ENCODE results near the gene SNHG17. TPM values are rescaled to one million over a fixed set of nuclear protein-coding genes. Genes with fewer than 3 reads are reported as not detected.
"Not testable (repeated sequence)": the region's sequence is repeated elsewhere in the genome, so short reads cannot be mapped to it uniquely, and the experiment has no call there.

The SNHG17 gene
- total RNA-seq, 1 donor from 2014 or later = 39.3 TPM

DNA sequence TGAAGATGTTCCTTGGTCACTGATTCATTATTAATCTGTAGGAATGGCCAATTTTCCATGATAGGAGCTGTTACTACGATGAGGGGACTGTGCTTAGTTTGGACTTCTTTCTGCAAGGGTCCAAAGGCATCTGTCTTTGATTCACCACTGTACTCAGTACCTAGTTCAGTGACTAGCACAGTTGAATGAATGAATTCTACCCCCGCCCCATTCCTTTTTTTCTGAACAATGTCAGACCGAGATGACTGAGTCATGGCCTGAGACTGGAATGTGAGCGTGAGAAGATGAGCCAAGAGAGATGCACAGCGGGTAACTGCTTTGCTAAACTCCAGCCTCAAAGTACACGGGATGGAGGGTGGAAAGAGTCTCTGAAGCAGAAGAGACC, 419 bp upstream of the SNHG17 start:
- Histone ChIP-seq H3K27ac (ENCODE audit: low read depth, low read length) (peak overlapping the region; percentile 93), H3K79me2 (ENCODE audit: insufficient read depth, low read length) (peaks cover 47% of the 10 kb centered on the region), H3K9ac (ENCODE audit: low read length) (peak overlapping the region; percentile 95), H3K27me3 (ENCODE audit: insufficient read depth, low read length) (no peaks in the 10 kb centered on the region), H3K4me1 (ENCODE audit: insufficient read depth, low read length) (peaks cover 30% of the 10 kb centered on the region), H2AFZ (ENCODE audit: low read depth, low read length) (peak overlapping the region; percentile 73), H3K4me2 (ENCODE audit: low read length) (peak overlapping the region; percentile 92), H4K20me1 (ENCODE audit: insufficient read depth, low read length) (peaks cover 41% of the 10 kb centered on the region), H3K36me3 (ENCODE audit: insufficient read depth, low read length) (peaks cover 23% of the 10 kb centered on the region), H3K9me3 (ENCODE audit: insufficient read depth, low read depth, low read length) (no peaks in the 10 kb centered on the region), H3K4me3 (ENCODE audit: insufficient read depth, low read depth, low read length) (peak overlapping the region; percentile 90)
- Mint-ChIP-seq H3K27ac (ENCODE audit: unreplicated experiment) (peak overlapping the region; percentile 90), H3K4me3 (ENCODE audit: unreplicated experiment) (peak overlapping the region; percentile 91), H3K36me3 (ENCODE audit: low read depth, unreplicated experiment) (peaks cover 19% of the 10 kb centered on the region), H3K9me3 (ENCODE audit: unreplicated experiment) (no peaks in the 10 kb centered on the region), H3K4me1 (ENCODE audit: low read depth, unreplicated experiment) (peaks cover 22% of the 10 kb centered on the region), H3K27me3 (ENCODE audit: low read depth, unreplicated experiment) (peaks cover 8% of the 10 kb centered on the region)
- DNase-seq (ENCODE audit: low read depth) (peak; percentile 81), FAIRE-seq (no peak)
- no peak for TF ChIP-seq CTCF (IDR thresholded peaks at IDR 0.05; ENCODE audit: insufficient read depth, low read depth, low read length)
- no peak for TF ChIP-seq EZH2 (IDR thresholded peaks at IDR 0.05; ENCODE audit: insufficient read depth, low read length)

DNA sequence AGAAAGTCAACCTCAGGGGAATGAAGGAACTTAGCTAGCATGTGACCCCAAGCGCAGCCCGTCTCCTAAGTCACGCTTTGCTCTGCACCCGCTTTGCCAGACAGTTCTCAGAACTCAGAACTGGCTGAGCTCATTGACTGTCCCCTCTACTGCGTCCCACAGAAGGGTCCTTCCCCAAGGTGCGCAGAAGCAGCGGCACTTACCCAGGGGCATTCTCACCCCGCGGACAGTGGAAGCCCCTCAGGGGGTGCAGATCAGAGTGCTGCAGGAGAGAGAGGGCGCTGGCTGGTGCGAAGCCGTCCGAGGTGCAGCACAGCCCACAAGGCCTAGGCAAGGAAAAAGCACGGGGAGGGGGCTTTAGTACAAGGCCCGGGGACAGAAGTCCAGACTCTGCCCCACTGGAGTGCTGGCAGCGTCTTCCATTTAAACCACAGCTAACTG, 807 bp downstream of the SNHG17 start:
- no peaks in the 10 kb centered on the region for H3K9me3 ChIP-seq (ENCODE audit: insufficient read depth, low read depth, low read length)
- H3K4me2 ChIP-seq (ENCODE audit: low read length) = peak overlapping the region; percentile 92
- peaks cover 22% of the 10 kb centered on the region for H3K4me1 Mint-ChIP-seq (ENCODE audit: low read depth, unreplicated experiment)
- DNase-seq (ENCODE audit: low read depth) (no peak), FAIRE-seq (no peak)
- H3K9ac ChIP-seq (ENCODE audit: low read length) = peak overlapping the region; percentile 95
- H3K4me3 ChIP-seq (ENCODE audit: insufficient read depth, low read depth, low read length) = peak overlapping the region; percentile 90
- peak overlapping the region; percentile 90 for H3K27ac Mint-ChIP-seq (ENCODE audit: unreplicated experiment)
- TF ChIP-seq EZH2 (IDR thresholded peaks at IDR 0.05; ENCODE audit: insufficient read depth, low read length) (no peak), CTCF (IDR thresholded peaks at IDR 0.05; ENCODE audit: insufficient read depth, low read depth, low read length) (no peak)
- H3K27me3 ChIP-seq (ENCODE audit: insufficient read depth, low read length) = no peaks in the 10 kb centered on the region
- no peaks in the 10 kb centered on the region for H3K9me3 Mint-ChIP-seq (ENCODE audit: unreplicated experiment)
- H3K27ac ChIP-seq (ENCODE audit: low read depth, low read length) = peak overlapping the region; percentile 93
- H2AFZ ChIP-seq (ENCODE audit: low read depth, low read length) = no peak overlapping the region
- H3K4me3 Mint-ChIP-seq (ENCODE audit: unreplicated experiment) = peak overlapping the region; percentile 91
- peaks cover 25% of the 10 kb centered on the region for H3K36me3 ChIP-seq (ENCODE audit: insufficient read depth, low read length)
- peaks cover 30% of the 10 kb centered on the region for H3K4me1 ChIP-seq (ENCODE audit: insufficient read depth, low read length)
- H3K79me2 ChIP-seq (ENCODE audit: insufficient read depth, low read length) = peaks cover 56% of the 10 kb centered on the region
- H4K20me1 ChIP-seq (ENCODE audit: insufficient read depth, low read length) = peaks cover 48% of the 10 kb centered on the region
- peaks cover 25% of the 10 kb centered on the region for H3K36me3 Mint-ChIP-seq (ENCODE audit: low read depth, unreplicated experiment)
- peaks cover 8% of the 10 kb centered on the region for H3K27me3 Mint-ChIP-seq (ENCODE audit: low read depth, unreplicated experiment)

DNA sequence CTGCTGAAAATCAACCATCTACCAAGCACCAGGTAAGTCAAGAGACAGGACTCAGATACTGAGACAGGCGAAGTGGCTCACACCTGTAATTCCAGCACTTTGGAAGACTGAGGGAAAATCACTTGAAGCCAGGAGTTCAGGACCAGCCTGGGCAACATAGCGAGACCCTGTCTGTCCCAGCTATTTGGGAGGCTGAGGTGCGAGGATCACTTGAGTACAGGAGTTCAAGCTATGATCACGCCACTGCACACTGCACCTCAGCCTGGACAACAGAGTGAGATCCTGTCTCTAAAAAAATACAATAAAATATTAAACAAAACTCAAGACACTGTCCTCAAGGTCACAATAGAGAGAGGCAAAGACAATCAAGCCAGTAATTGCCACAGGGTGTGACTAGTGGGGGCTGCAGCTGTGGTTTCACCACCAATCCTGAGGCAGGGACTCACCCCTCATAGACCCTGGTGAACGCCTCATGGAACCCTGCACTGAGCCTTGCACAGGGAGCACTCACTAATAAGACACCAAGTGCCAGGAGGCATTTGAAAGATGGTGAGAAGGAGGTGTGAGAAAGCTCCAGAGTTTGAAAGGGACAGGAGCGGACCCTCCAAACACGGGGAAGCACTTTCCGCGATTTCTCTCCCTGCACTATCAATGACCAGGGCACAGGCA, 1.7 kb downstream of the SNHG17 start:
- Histone ChIP-seq H3K4me1 (ENCODE audit: insufficient read depth, low read length) (peaks cover 30% of the 10 kb centered on the region), H3K27me3 (ENCODE audit: insufficient read depth, low read length) (no peaks in the 10 kb centered on the region), H3K36me3 (ENCODE audit: insufficient read depth, low read length) (peaks cover 33% of the 10 kb centered on the region), H3K27ac (ENCODE audit: low read depth, low read length) (peak overlapping the region; percentile 93), H3K4me3 (ENCODE audit: insufficient read depth, low read depth, low read length) (peak overlapping the region; percentile 90), H3K9ac (ENCODE audit: low read length) (peak overlapping the region; percentile 95), H4K20me1 (ENCODE audit: insufficient read depth, low read length) (peaks cover 57% of the 10 kb centered on the region), H2AFZ (ENCODE audit: low read depth, low read length) (no peak overlapping the region), H3K4me2 (ENCODE audit: low read length) (peak overlapping the region; percentile 92), H3K79me2 (ENCODE audit: insufficient read depth, low read length) (peaks cover 65% of the 10 kb centered on the region), H3K9me3 (ENCODE audit: insufficient read depth, low read depth, low read length) (no peaks in the 10 kb centered on the region)
- FAIRE-seq = no peak
- Mint-ChIP-seq H3K27ac (ENCODE audit: unreplicated experiment) (peak overlapping the region; percentile 90), H3K4me1 (ENCODE audit: low read depth, unreplicated experiment) (peaks cover 22% of the 10 kb centered on the region), H3K27me3 (ENCODE audit: low read depth, unreplicated experiment) (peaks cover under 1% of the 10 kb centered on the region), H3K9me3 (ENCODE audit: unreplicated experiment) (no peaks in the 10 kb centered on the region), H3K4me3 (ENCODE audit: unreplicated experiment) (peak overlapping the region; percentile 91), H3K36me3 (ENCODE audit: low read depth, unreplicated experiment) (peaks cover 32% of the 10 kb centered on the region)
- TF ChIP-seq CTCF (IDR thresholded peaks at IDR 0.05; ENCODE audit: insufficient read depth, low read depth, low read length) = no peak
- TF ChIP-seq EZH2 (IDR thresholded peaks at IDR 0.05; ENCODE audit: insufficient read depth, low read length) = no peak
- no peak for DNase-seq (ENCODE audit: low read depth)

DNA sequence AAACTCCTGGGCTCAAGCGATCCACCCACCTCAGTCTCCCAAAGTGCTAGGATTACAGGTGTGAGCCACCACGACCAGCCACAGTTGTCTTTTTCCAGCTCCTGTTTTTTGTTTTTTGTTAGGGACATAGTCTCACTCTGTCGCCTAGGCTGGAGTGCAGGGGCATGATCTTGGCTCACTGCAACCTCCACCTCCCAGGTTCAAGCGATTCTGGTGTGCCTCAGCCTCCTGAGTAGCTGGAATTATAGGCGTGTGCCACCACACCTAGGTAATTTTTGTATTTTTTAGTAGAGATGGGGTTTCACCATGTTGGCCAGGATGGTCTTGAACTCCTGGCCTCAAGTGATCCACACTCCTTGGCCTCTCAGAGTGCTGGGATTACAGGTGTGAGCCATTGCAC, 2.3 kb downstream of the SNHG17 start:
- Mint-ChIP-seq H3K4me1 (ENCODE audit: low read depth, unreplicated experiment) (peaks cover 22% of the 10 kb centered on the region), H3K4me3 (ENCODE audit: unreplicated experiment) (peak overlapping the region; percentile 91), H3K36me3 (ENCODE audit: low read depth, unreplicated experiment) (peaks cover 34% of the 10 kb centered on the region)
- H3K27me3 Mint-ChIP-seq (ENCODE audit: low read depth, unreplicated experiment); H2AFZ ChIP-seq (ENCODE audit: low read depth, low read length); FAIRE-seq; H3K9me3 Mint-ChIP-seq (ENCODE audit: unreplicated experiment); DNase-seq (ENCODE audit: low read depth); H3K27me3 ChIP-seq (ENCODE audit: insufficient read depth, low read length); H3K27ac ChIP-seq (ENCODE audit: low read depth, low read length); H3K27ac Mint-ChIP-seq (ENCODE audit: unreplicated experiment); H3K9me3 ChIP-seq (ENCODE audit: insufficient read depth, low read depth, low read length): not testable (repeated sequence)
- peak overlapping the region; percentile 90 for H3K4me3 ChIP-seq (ENCODE audit: insufficient read depth, low read depth, low read length)
- H3K4me2 ChIP-seq (ENCODE audit: low read length) = peak overlapping the region; percentile 92
- H3K4me1 ChIP-seq (ENCODE audit: insufficient read depth, low read length) = peaks cover 30% of the 10 kb centered on the region
- H3K36me3 ChIP-seq (ENCODE audit: insufficient read depth, low read length) = peaks cover 38% of the 10 kb centered on the region
- peaks cover 70% of the 10 kb centered on the region for H3K79me2 ChIP-seq (ENCODE audit: insufficient read depth, low read length)
- H4K20me1 ChIP-seq (ENCODE audit: insufficient read depth, low read length) = peaks cover 63% of the 10 kb centered on the region
- H3K9ac ChIP-seq (ENCODE audit: low read length) = peak overlapping the region; percentile 95

All from astrocyte (in vitro differentiated cells and primary cell).